HCT116 (cell line): ENCODE results near the gene DENND4A. TPM values are rescaled to one million over a fixed set of nuclear protein-coding genes. Genes with fewer than 3 reads are reported as not detected.

ENCODE experiments used
- ATAC-seq: fragments of 200-7000 bp; cut with Tn5 transposase; 2 replicates; pipeline ENCODE4 v1.9.1; 2020; ENCODE audit warnings: mild to moderate bottlenecking, moderate library complexity
- BruUV-seq: library from RNA; stranded (reverse); fragments of 400-500 nt; replicated peaks from 2 replicates; lab custom pipeline; 2021; lab: Mats Ljungman, UMichigan
- CTCF ChIA-PET: fragments of 300-600 bp; sonication (Branson Sonifier 250); formaldehyde crosslinking; loops from one replicate; lab custom pipeline; 2021; ENCODE audit warnings: antibody characterized with exemption; lab: Charles Lee
- POLR2A ChIA-PET: fragments of 300-600, 350-600 bp; sonication (Branson Sonifier 250); formaldehyde crosslinking; loops from one replicate; lab custom pipeline; 2021; ENCODE audit warnings: antibody characterized with exemption; lab: Charles Lee
- RAD21 ChIA-PET, 2 experiments: fragments of 300-600 bp; sonication (Branson Sonifier 250); formaldehyde crosslinking; loops; one replicate each; lab custom pipeline; 2023; ENCODE audit warnings: low total read pairs in 2 of 2; ENCODE audit not compliant: uncharacterized antibody in 2 of 2, unreplicated experiment in 2 of 2, low non-redundant PET in 1 of 2; lab: Charles Lee
- DNase-seq: peaks from one replicate; pipeline ENCODE4 v3.0.0-alpha.2; 2010; ENCODE audit warnings: low read depth, low spot score
- H2AFZ ChIP-seq: fragments of 200-600 bp; shearing (Covaris generic), sonication (generic); 2 replicates; pipeline ENCODE4 v1.6.1; 2017; ENCODE audit warnings: low read depth, mixed run types, mixed read lengths, antibody characterized with exemption, low read length; ENCODE audit not compliant: poor library complexity, severe bottlenecking
- H3K27ac ChIP-seq: 2 replicates; pipeline ENCODE4 v1.5.1; 2012; ENCODE audit warnings: low read depth, low read length
- H3K27me3 ChIP-seq: fragments of 200-600 bp; sonication (generic); 2 replicates; pipeline ENCODE4 v1.6.1; 2016; ENCODE audit warnings: mixed run types, low read length, mixed read lengths; ENCODE audit not compliant: insufficient read depth
- H3K36me3 ChIP-seq, 2 experiments: fragments of 200-500 bp in 1 of 2; fragments of 200-600 bp in 1 of 2; sonication (Bioruptor generic) in 1 of 2; sonication (generic) in 1 of 2; 2 replicates each; pipeline versions ENCODE4 v1.5.1 to v1.6.1; 2014 to 2016; ENCODE audit warnings: low read length in 2 of 2, inconsistent platforms in 1 of 2, mixed read lengths in 1 of 2, mixed run types in 1 of 2; ENCODE audit not compliant: insufficient read depth in 2 of 2, control insufficient read depth in 1 of 2
- H3K4me1 ChIP-seq, 2 experiments: fragments of 200-600 bp in 1 of 2; sonication (generic) in 1 of 2; 2 replicates each; pipeline versions ENCODE4 v1.5.1 to v1.6.1; 2012 to 2017; ENCODE audit warnings: low read length in 2 of 2, inconsistent platforms in 1 of 2, mild to moderate bottlenecking in 1 of 2, mixed read lengths in 1 of 2, mixed run types in 1 of 2, moderate library complexity in 1 of 2; ENCODE audit not compliant: insufficient read depth in 2 of 2, control insufficient read depth in 1 of 2
- H3K4me2 ChIP-seq: fragments of 200-600 bp; sonication (generic); 2 replicates; pipeline ENCODE4 v1.6.1; 2017; ENCODE audit warnings: mixed run types, low read length, mixed read lengths
- H3K4me3 ChIP-seq, 2 experiments: fragments of 200-600 bp in 1 of 2; sonication (generic) in 1 of 2; replicated peaks in 1 of 2; 2 replicates each; pipeline ENCODE4 v1.5.1; 2011 to 2016; ENCODE audit warnings: low read length in 2 of 2, control low read depth in 1 of 2, low read depth in 1 of 2, mild to moderate bottlenecking in 1 of 2, mixed read lengths in 1 of 2, mixed run types in 1 of 2
- H3K79me2 ChIP-seq: fragments of 200-600 bp; sonication (generic); 2 replicates; pipeline ENCODE4 v1.6.1; 2017; ENCODE audit warnings: mild to moderate bottlenecking, mixed run types, low read length, moderate library complexity, mixed read lengths; ENCODE audit not compliant: insufficient read depth
- H3K9ac ChIP-seq: fragments of 200-600 bp; sonication (generic); 2 replicates; pipeline ENCODE4 v1.6.1; 2016; ENCODE audit warnings: low read length, mixed read lengths
- H3K9me2 ChIP-seq: fragments of 200-600 bp; sonication (generic), shearing (Covaris generic); 2 replicates; pipeline ENCODE4 v1.6.1; 2017; ENCODE audit warnings: mixed run types, mild to moderate bottlenecking, moderate library complexity; ENCODE audit not compliant: insufficient read depth
- H3K9me3 ChIP-seq, 2 experiments: fragments of 200-500 bp in 1 of 2; fragments of 200-600 bp in 1 of 2; sonication (Bioruptor generic) in 1 of 2; sonication (generic) in 1 of 2; 2 replicates each; pipeline ENCODE4 v1.6.1; 2014 to 2017; ENCODE audit warnings: low read length in 2 of 2, mixed read lengths in 2 of 2, inconsistent platforms in 1 of 2, low read depth in 1 of 2, mild to moderate bottlenecking in 1 of 2, mixed run types in 1 of 2, moderate library complexity in 1 of 2; ENCODE audit not compliant: control insufficient read depth in 1 of 2, insufficient read depth in 1 of 2
- H4K20me1 ChIP-seq: fragments of 200-600 bp; sonication (generic), shearing (Covaris generic); 2 replicates; pipeline ENCODE4 v1.6.1; 2017; ENCODE audit warnings: mixed run types, mild to moderate bottlenecking, moderate library complexity; ENCODE audit not compliant: insufficient read depth
- CEBPB ChIP-seq: IDR thresholded peaks from 2 replicates; pipeline ENCODE4 v1.6.1; 2012; ENCODE audit warnings: low read depth
- CTCF ChIP-seq, 3 experiments: fragments of 200-600 bp in 1 of 3; sonication (generic) in 1 of 3; IDR thresholded peaks in 2 of 3; conservative IDR thresholded peaks in 1 of 3; 2 replicates each; pipeline ENCODE4 v1.5.1; 2012 to 2017; ENCODE audit warnings: low read depth in 2 of 3, low read length in 2 of 3, antibody characterized with exemption in 1 of 3, borderline replicate concordance in 1 of 3, control low read depth in 1 of 3, mild to moderate bottlenecking in 1 of 3, mixed read lengths in 1 of 3, mixed run types in 1 of 3, moderate library complexity in 1 of 3; ENCODE audit not compliant: insufficient read depth in 1 of 3
- ELF1 ChIP-seq: IDR thresholded peaks from 2 replicates; pipeline ENCODE4 v1.6.1; 2012; ENCODE audit warnings: low read depth, borderline replicate concordance
- EZH2 ChIP-seq: fragments of 200-600 bp; sonication (generic); IDR thresholded peaks from 2 replicates; pipeline ENCODE4 v1.6.1; 2017; ENCODE audit warnings: antibody characterized with exemption, mixed run types
- EZH2phosphoT487 ChIP-seq: fragments of 200-600 bp; IDR thresholded peaks from 2 replicates; pipeline ENCODE4 v1.6.1; 2018; ENCODE audit warnings: antibody characterized with exemption, borderline replicate concordance
- FOSL1 ChIP-seq: IDR thresholded peaks from 2 replicates; pipeline ENCODE4 v1.6.1; 2012; ENCODE audit warnings: low read depth
- MAX ChIP-seq: IDR thresholded peaks from 2 replicates; pipeline ENCODE4 v1.6.1; 2012
- SIN3A ChIP-seq: IDR thresholded peaks from 2 replicates; pipeline ENCODE4 v1.6.1; 2012; ENCODE audit warnings: low read depth
- SP1 ChIP-seq: IDR thresholded peaks from 2 replicates; pipeline ENCODE4 v1.6.1; 2012; ENCODE audit warnings: low read depth
- SRF ChIP-seq: IDR thresholded peaks from 2 replicates; pipeline ENCODE4 v1.6.1; 2012; ENCODE audit warnings: low read depth
- ZNF274 ChIP-seq: fragments of 200-500 bp; sonication (Bioruptor generic); IDR thresholded peaks from 2 replicates; pipeline ENCODE4 v1.6.1; 2014; ENCODE audit warnings: mild to moderate bottlenecking, low read depth, low read length, inconsistent platforms
- intact Hi-C: fragments of 100-400 bp; cut with micrococcal nuclease; formaldehyde crosslinking; loops from 2 replicates; pipeline ENCODE4 v1.10.0; 2022
- total RNA-seq: library from RNA; stranded (reverse); gene quantifications from one replicate; pipeline ENCODE4 v1.2.1, GENCODE V29; 2021; ENCODE audit not compliant: unreplicated experiment
- TF ChIP-seq, protein P1 (sequence below): IDR thresholded peaks from 2 replicates; pipeline ENCODE4 v1.6.1; 2012

The DENND4A gene
- total RNA-seq, 1 experiment from 2014 or later, result 9.1 TPM

DNA sequence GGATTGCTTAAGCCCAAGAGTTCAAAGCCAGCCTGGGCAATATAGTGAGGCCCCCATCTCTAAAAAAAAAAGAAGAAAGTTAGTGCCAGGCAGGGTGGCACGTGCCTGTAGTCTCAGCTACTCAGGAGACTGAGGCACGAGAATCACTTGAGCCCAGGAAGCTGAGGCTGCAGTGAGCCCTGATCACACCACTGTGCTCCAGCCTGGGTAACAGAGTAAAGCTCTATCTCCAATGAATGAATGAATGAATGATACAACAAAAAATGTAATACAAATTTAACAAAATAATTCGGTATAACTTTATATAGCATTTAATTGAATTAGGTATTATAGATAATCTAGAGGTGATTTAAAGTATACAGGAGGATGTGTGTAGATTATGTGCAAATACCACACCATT lies 29.7 kb downstream of the DENND4A start:
- ChIA-PET POLR2A (no interaction called here), CTCF (interaction anchor here (0.6 kb wide), 1 partner anchor 71 kb away, joined by 4 read pairs; no protein-coding TSS in a partner anchor), RAD21 (no interaction called here)
- BruUV-seq, result no TSS peak
- H3K9me3 ChIP-seq, result no peaks in the 10 kb centered on the region
- H3K4me2 ChIP-seq, result no peak overlapping the region
- no peaks in the 10 kb centered on the region for H3K4me1 ChIP-seq
- no peaks in the 10 kb centered on the region for H3K79me2 ChIP-seq
- no peak overlapping the region for H3K27ac ChIP-seq
- no peak overlapping the region for H2AFZ ChIP-seq
- no peaks in the 10 kb centered on the region for H4K20me1 ChIP-seq
- H3K9ac ChIP-seq, result no peak overlapping the region
- no peaks in the 10 kb centered on the region for H3K36me3 ChIP-seq
- no peak overlapping the region for H3K4me3 ChIP-seq
- intact Hi-C loops, result no loop called here
- no peaks in the 10 kb centered on the region for H3K27me3 ChIP-seq
- DNase-seq (no peak), ATAC-seq (no peak)
- no peaks in the 10 kb centered on the region for H3K9me2 ChIP-seq
- TF ChIP-seq FOSL1 (no peak), ZNF274 (no peak), SRF (no peak), EZH2phosphoT487 (no peak), SP1 (no peak), SIN3A (no peak), CEBPB (no peak), MAX (no peak), ELF1 (no peak), EZH2 (no peak), CTCF (IDR thresholded peaks at IDR 0.05 in 2 of 3, conservative IDR thresholded peaks at IDR 0.05 in 1 of 3; ENCODE audit: borderline replicate concordance in 1 of 3, insufficient read depth in 1 of 3, low read depth in 2 of 3, low read length in 2 of 3) (no peak)
- TF ChIP-seq, protein P1, sequence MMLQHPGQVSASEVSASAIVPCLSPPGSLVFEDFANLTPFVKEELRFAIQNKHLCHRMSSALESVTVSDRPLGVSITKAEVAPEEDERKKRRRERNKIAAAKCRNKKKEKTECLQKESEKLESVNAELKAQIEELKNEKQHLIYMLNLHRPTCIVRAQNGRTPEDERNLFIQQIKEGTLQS, result no peak
